Measurements from ENCODE around the gene RACGAP1.
"Not testable (repeated sequence)": the region's sequence is repeated elsewhere in the genome, so short reads cannot be mapped to it uniquely, and the experiment has no call there.

RACGAP1 gene

GRCh38 chr12:50032854-50033581 lies 7.7 kb upstream of the RACGAP1 start:
- Mint-ChIP-seq H3K4me1 (ENCODE audit: low read depth in 2 of 2) (peaks cover 0 to 2% of the 10 kb centered on the region in 2 donors), H3K9me3 (no peaks in the 10 kb centered on the region), H3K36me3 (ENCODE audit: insufficient read depth) (peaks cover 5% of the 10 kb centered on the region), H3K27me3 (peaks cover 16 to 56% of the 10 kb centered on the region in 2 donors), H3K27ac (no peak overlapping the region), H3K4me3 (no peak overlapping the region)
- DNase-seq (no peak), ATAC-seq (replicated peaks) (no peak)

- H3K4me3 Mint-ChIP-seq = no peak overlapping the region
- peaks cover 16 to 61% of the 10 kb centered on the region in 2 donors for H3K27me3 Mint-ChIP-seq
- H3K9me3 Mint-ChIP-seq = no peaks in the 10 kb centered on the region
- peaks cover 0 to 2% of the 10 kb centered on the region in 2 donors for H3K4me1 Mint-ChIP-seq (ENCODE audit: low read depth in 2 of 2)
- H3K36me3 Mint-ChIP-seq (ENCODE audit: insufficient read depth) = peaks cover 5% of the 10 kb centered on the region
- no peak for ATAC-seq (replicated peaks)
- no peak overlapping the region for H3K27ac Mint-ChIP-seq
- DNase-seq = no peak
Measured at GRCh38 chr12:50032515-50032853, 7.2 kb upstream of the RACGAP1 start.

GRCh38 chr12:50030449-50030848 lies 5.2 kb upstream of the RACGAP1 start:
- ATAC-seq (replicated peaks); DNase-seq; H3K4me1 Mint-ChIP-seq (ENCODE audit: low read depth in 2 of 2); H3K36me3 Mint-ChIP-seq (ENCODE audit: insufficient read depth); H3K27ac Mint-ChIP-seq; H3K4me3 Mint-ChIP-seq; H3K9me3 Mint-ChIP-seq: not testable (repeated sequence)
- peaks cover 6 to 50% of the 10 kb centered on the region in 2 donors for H3K27me3 Mint-ChIP-seq

- H3K27ac Mint-ChIP-seq = no peak overlapping the region
- peaks cover 5 to 19% of the 10 kb centered on the region in 2 donors for H3K27me3 Mint-ChIP-seq
- peaks cover 2% of the 10 kb centered on the region for H3K36me3 Mint-ChIP-seq (ENCODE audit: insufficient read depth)
- peaks cover 13 to 21% of the 10 kb centered on the region in 2 donors for H3K4me1 Mint-ChIP-seq (ENCODE audit: low read depth in 2 of 2)
- no peak overlapping the region for H3K4me3 Mint-ChIP-seq
- peaks cover 3 to 6% of the 10 kb centered on the region in 2 donors for H3K9me3 Mint-ChIP-seq
- no peak for ATAC-seq (replicated peaks)
- DNase-seq = no peak
Measured at GRCh38 chr12:50026691-50027090, 1.4 kb upstream of the RACGAP1 start.

GRCh38 chr12:50024805-50025186 lies 498 bp downstream of the RACGAP1 start:
- Mint-ChIP-seq H3K4me3 (peak overlapping the region; percentile 88 to 95), H3K36me3 (ENCODE audit: insufficient read depth) (peaks cover 2% of the 10 kb centered on the region), H3K27me3 (peaks cover 0 to 12% of the 10 kb centered on the region in 2 donors), H3K9me3 (peaks cover 3 to 6% of the 10 kb centered on the region in 2 donors), H3K4me1 (ENCODE audit: low read depth in 2 of 2) (peaks cover 13 to 21% of the 10 kb centered on the region in 2 donors), H3K27ac (peak overlapping the region; percentile 57 to 91)
- ATAC-seq (replicated peaks) (peak; percentile 15), DNase-seq (no peak)

- DNase-seq (no peak), ATAC-seq (replicated peaks) (no peak)
- Mint-ChIP-seq H3K27me3 (peaks cover 0 to 12% of the 10 kb centered on the region in 2 donors), H3K36me3 (ENCODE audit: insufficient read depth) (peaks cover 2% of the 10 kb centered on the region), H3K27ac (peak overlapping the region in 1 of 2 donors; percentile 91), H3K4me1 (ENCODE audit: low read depth in 2 of 2) (peaks cover 13 to 21% of the 10 kb centered on the region in 2 donors), H3K4me3 (peak overlapping the region; percentile 88 to 95), H3K9me3 (peaks cover 3 to 6% of the 10 kb centered on the region in 2 donors)
Measured at GRCh38 chr12:50024227-50024626, 1.1 kb downstream of the RACGAP1 start.

- Mint-ChIP-seq H3K4me1 (ENCODE audit: low read depth in 2 of 2) (peaks cover 15 to 28% of the 10 kb centered on the region in 2 donors), H3K36me3 (ENCODE audit: insufficient read depth) (peaks cover 2% of the 10 kb centered on the region), H3K9me3 (peaks cover 3 to 6% of the 10 kb centered on the region in 2 donors), H3K27ac (no peak overlapping the region), H3K4me3 (peak overlapping the region in 1 of 2 donors; percentile 88), H3K27me3 (peaks cover 0 to 9% of the 10 kb centered on the region in 2 donors)
- ATAC-seq (replicated peaks) = no peak
- no peak for DNase-seq
Measured at GRCh38 chr12:50022903-50023302, 2.4 kb downstream of the RACGAP1 start.

GRCh38 chr12:50021031-50021430 lies 4.3 kb downstream of the RACGAP1 start:
- DNase-seq (no peak), ATAC-seq (replicated peaks) (no peak)
- peaks cover 3 to 5% of the 10 kb centered on the region in 2 donors for H3K9me3 Mint-ChIP-seq
- H3K27me3 Mint-ChIP-seq = no peaks in the 10 kb centered on the region
- H3K27ac Mint-ChIP-seq = no peak overlapping the region
- peaks cover 15 to 26% of the 10 kb centered on the region in 2 donors for H3K4me1 Mint-ChIP-seq (ENCODE audit: low read depth in 2 of 2)
- peaks cover 2% of the 10 kb centered on the region for H3K36me3 Mint-ChIP-seq (ENCODE audit: insufficient read depth)
- H3K4me3 Mint-ChIP-seq = no peak overlapping the region

GRCh38 chr12:50019524-50019923 lies 5.8 kb downstream of the RACGAP1 start:
- Mint-ChIP-seq H3K36me3 (ENCODE audit: insufficient read depth) (peaks cover 3% of the 10 kb centered on the region), H3K27me3 (no peaks in the 10 kb centered on the region), H3K4me3 (no peak overlapping the region), H3K27ac (no peak overlapping the region), H3K9me3 (no peaks in the 10 kb centered on the region), H3K4me1 (ENCODE audit: low read depth in 2 of 2) (peaks cover 6 to 13% of the 10 kb centered on the region in 2 donors)
- ATAC-seq (replicated peaks) (no peak), DNase-seq (no peak)

GRCh38 chr12:50018968-50019367 lies 6.3 kb downstream of the RACGAP1 start:
- Mint-ChIP-seq H3K4me1 (ENCODE audit: low read depth in 2 of 2) (peaks cover 2 to 8% of the 10 kb centered on the region in 2 donors), H3K27me3 (no peaks in the 10 kb centered on the region), H3K27ac (no peak overlapping the region), H3K9me3 (no peaks in the 10 kb centered on the region), H3K36me3 (ENCODE audit: insufficient read depth) (peaks cover 3% of the 10 kb centered on the region), H3K4me3 (no peak overlapping the region)
- no peak for ATAC-seq (replicated peaks)
- no peak for DNase-seq

GRCh38 chr12:50018154-50018553 lies 7.1 kb downstream of the RACGAP1 start:
- peaks cover 3% of the 10 kb centered on the region for H3K36me3 Mint-ChIP-seq (ENCODE audit: insufficient read depth)

GRCh38 chr12:50017641-50018040 lies 7.7 kb downstream of the RACGAP1 start:
- Mint-ChIP-seq H3K4me3 (no peak overlapping the region), H3K27me3 (no peaks in the 10 kb centered on the region), H3K27ac (no peak overlapping the region), H3K9me3 (no peaks in the 10 kb centered on the region), H3K4me1 (ENCODE audit: low read depth in 2 of 2) (peaks cover 2 to 13% of the 10 kb centered on the region in 2 donors), H3K36me3 (ENCODE audit: insufficient read depth) (peaks cover 3% of the 10 kb centered on the region)
- no peak for ATAC-seq (replicated peaks)
- DNase-seq = no peak

More at GRCh38 chr12:50018154-50018553, 7.1 kb downstream of the RACGAP1 start:
- DNase-seq (no peak), ATAC-seq (replicated peaks) (no peak)
- peaks cover 2 to 13% of the 10 kb centered on the region in 2 donors for H3K4me1 Mint-ChIP-seq (ENCODE audit: low read depth in 2 of 2)
- no peak overlapping the region for H3K27ac Mint-ChIP-seq
- H3K27me3 Mint-ChIP-seq = no peaks in the 10 kb centered on the region
- no peak overlapping the region for H3K4me3 Mint-ChIP-seq
- H3K9me3 Mint-ChIP-seq = no peaks in the 10 kb centered on the region

- Mint-ChIP-seq H3K27me3 (no peaks in the 10 kb centered on the region), H3K4me3 (no peak overlapping the region), H3K36me3 (ENCODE audit: insufficient read depth) (peaks cover 3% of the 10 kb centered on the region), H3K4me1 (ENCODE audit: low read depth in 2 of 2) (peaks cover 2 to 13% of the 10 kb centered on the region in 2 donors), H3K9me3 (no peaks in the 10 kb centered on the region), H3K27ac (no peak overlapping the region)
- ATAC-seq (replicated peaks) (no peak), DNase-seq (no peak)
Measured at GRCh38 chr12:50016501-50017475, 8.5 kb downstream of the RACGAP1 start.

All from effector memory CD8-positive, alpha-beta T cell (primary cell).